ENCODE results near the gene TGFB1.
"Not testable (repeated sequence)": the region's sequence is repeated elsewhere in the genome, so short reads cannot be mapped to it uniquely, and the experiment has no call there.

TGFB1 gene

DNA sequence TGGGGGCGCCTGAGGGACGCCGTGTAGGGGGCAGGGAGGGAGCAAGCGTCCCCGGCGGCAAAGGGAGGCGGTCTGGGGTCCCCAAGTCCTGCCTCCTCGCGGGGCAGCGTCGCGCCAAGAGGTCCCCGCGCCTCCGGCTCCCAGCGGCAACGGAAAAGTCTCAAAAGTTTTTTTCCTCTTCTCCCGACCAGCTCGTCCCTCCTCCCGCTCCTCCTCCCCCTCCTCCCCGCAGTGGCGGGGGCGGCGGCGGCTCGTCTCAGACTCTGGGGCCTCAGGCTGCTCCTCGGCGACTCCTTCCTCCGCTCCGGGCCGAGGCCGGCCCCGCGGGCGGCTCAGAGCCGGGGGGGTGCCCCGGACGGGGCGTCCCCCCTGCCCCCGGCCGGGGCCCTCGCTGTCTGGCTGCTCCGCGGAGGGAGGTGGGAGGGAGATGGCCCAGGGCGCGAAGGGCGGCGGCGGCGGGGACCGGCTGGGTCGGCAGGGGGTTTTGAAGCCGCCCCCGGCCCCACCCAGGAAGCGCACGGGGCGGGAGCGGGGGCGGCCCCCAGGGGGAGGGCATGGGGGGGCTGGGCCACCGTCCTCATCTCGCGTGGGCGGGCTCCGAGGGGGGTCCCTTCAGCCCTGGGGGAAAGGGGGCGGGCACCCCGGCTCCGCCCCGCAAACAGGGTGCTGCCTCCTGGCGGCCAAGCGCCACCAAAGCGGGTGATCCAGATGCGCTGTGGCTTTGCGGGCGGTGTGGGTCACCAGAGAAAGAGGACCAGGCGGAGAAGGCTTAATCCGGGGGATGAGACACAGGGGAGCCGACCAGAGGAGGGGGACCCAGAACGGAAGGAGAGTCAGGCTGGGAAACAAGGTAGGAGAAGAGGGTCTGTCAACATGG, at the start of gene TGFB1:
Gene TGFB1 (minus strand): TSS at position 457 of the 877 bp plus-strand sequence. CDS start 878 bp downstream, outside the sequence.
- peak; percentile 93 for DNase-seq

- no peak for DNase-seq
Observed at GRCh38 chr19:41402010-41402409, 48.3 kb upstream of the TGFB1 start.

GRCh38 chr19:41401483-41401882, 47.8 kb upstream of the TGFB1 start:
- DNase-seq: no peak

DNA sequence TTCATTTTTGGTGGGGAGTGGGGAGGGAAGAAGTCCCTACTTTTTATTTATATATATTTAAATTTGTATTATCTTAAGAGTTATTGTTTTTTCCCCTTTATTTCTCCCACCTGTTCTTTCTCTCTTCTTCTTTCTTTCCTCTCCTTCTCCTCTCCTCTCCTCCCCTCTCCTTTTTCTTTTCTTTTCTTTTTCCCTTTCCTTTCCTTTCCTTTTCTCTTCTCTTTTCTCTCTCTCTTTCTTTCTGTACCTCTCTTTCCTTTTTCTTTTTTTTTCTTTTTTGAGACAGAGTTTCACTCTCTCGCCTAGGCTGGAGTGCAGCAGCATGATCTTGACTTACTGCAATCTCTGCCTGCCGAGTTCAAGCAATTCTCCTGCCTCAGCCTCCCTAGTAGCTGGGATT, 45.8 kb upstream of the TGFB1 start:
- DNase-seq: no peak

DNA sequence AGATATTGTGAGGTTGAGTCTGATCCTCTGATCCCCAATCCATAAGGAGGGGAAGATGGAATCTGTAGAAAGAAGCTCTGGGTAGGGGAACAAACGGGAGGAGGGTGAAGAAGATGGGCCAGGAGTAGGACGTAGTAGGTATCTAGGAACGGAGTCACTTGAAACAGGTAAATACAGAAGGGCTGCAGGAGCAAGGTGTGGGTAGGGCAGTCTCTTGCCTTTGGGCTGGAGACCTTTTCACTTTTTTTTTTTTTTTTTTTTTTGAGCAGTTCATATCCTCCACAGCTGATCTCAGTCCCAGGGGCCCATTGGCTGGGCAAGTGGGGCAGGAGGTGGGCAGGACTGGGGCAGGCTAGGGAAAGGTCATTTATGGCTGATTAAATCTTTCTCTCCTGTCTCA, 45.4 kb upstream of the TGFB1 start:
- DNase-seq: no peak

DNA sequence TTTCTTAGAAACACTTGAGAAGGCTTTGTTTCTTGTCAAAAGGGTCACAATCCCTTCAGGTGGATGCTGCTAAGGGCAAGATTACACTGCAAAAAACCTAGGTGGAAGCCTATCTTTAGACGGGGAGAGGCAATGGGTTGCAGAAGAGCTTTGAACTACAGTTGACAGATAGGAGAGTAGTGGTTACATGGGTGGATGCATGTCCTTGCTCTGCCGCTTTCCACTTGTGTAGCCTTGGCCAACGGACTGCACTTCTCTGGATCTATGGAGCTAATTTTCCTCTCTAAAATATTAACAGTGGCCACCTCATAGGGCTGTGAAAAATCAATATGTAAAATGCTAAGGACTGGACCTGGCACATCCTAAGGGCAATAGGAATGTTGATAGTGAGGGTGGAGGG, 44.9 kb upstream of the TGFB1 start:
- DNase-seq: no peak

DNA sequence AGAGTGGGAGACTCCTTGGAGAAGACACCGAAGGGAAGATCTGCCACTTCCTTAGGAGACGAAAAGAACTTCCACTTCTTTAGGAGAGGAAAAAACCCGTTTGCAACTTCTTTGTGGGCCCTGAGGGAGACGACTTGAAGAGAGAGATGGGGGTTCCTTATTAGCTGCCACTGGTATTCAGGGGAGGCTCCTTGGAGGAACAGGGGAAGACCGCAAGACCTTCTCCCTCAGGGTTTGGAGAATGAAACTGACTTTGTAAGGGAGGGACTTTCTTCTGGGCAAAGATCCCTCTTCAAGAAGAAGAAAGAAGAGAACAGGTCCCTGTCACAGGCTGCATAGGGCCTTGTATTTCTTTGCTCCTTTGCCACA, 44.3 kb upstream of the TGFB1 start:
- no peak for DNase-seq

- DNase-seq: peak; percentile 100
Observed at GRCh38 chr19:41397086-41398049, 43.6 kb upstream of the TGFB1 start, which contains the start of the genes BCKDHA and EXOSC5. Gene BCKDHA, plus strand, starts transcription at chr19:41397818. Its CDS starts 10 bp downstream, at chr19:41397828. Gene EXOSC5, minus strand, starts transcription at chr19:41397359. Its CDS starts 31 bp downstream, at chr19:41397328.

DNA sequence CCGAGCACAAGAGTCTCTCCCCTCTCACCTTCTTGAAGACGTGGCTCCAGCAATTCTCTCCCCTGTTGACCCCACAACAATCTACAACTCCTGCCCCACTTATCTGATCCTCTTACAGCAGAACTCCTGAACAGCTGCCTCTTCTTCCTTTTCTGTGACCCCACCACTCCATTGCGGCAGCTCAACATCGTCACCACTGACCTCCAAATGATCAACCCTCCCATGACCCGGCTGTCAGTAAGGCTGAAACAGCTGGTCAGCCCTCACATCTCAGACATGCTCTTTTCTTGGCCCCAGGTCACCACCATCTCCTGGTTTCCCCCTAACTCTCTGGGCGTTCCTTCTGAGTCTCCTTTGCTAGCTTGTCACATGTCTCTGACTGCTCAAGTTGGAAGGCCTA, 41.6 kb upstream of the TGFB1 start:
- DNase-seq: no peak

GRCh38 chr19:41392775-41393174, 39.1 kb upstream of the TGFB1 start:
- DNase-seq: no peak

GRCh38 chr19:41391618-41392017, 37.9 kb upstream of the TGFB1 start:
- DNase-seq: no peak

DNA sequence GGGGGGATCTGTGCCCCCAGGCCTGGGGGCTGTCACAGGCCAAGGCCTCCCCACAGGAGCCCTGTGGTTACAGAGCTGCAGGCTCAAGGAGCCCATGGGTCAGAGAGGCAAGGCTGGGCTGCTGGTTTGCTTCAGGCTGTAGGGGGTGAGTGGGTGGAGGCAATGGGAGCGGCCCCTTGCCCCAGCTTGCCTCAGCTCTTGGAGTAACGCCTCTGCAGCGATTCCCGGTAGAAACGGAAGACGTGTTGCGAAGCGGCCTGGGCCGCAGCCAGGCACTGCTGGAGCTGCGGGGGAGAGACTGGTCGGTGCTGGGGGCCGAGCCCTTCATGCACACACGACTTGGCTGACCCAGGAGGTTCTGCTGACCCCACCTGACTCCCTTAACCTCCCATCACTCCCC, 32.7 kb upstream of the TGFB1 start:
- no peak for DNase-seq

- no peak for DNase-seq
Observed at GRCh38 chr19:41384351-41384750, 30.6 kb upstream of the TGFB1 start.

GRCh38 chr19:41381536-41381935, 27.8 kb upstream of the TGFB1 start:
- not testable (repeated sequence) for DNase-seq

GRCh38 chr19:41377977-41378709, 24.4 kb upstream of the TGFB1 start:
- DNase-seq: peak; percentile 69

- DNase-seq: no peak
Observed at GRCh38 chr19:41376998-41377365, 23.3 kb upstream of the TGFB1 start.

DNA sequence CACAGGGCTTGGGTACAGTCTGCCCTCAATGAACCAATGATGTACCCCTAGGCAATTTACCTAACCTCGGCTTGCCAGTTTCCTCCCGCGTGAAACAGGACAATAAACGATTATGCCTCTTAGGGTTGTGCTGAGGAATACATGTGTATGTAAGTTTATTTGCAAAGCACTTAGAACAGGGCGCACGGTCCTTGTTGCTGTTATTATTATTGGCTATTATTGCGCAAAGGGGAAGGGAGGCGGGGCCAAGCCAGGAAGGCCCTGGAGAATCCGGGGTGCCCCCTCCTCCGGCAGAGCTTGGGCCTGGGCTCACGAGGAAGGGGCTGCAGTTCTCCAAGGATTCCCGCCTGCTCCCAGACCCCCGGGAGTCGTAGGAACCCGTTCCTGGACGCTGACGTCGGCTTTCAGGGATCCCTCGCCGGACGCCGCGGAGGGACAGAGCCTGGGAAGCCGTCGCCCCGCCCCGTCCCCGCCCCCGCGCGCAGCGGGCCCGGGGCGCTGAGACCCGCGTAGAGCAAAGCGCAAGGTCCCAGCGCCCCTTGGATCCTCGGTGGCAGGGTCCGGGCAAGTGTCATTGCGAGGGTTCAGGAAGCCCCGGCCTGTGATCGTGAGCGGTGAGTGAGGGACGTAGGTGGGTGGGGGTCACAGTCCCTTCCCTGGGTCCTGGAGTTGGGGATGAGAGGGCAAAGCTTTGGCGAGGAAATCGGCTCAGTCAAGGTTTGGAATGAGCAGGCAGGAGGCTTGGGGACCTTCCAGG, 22.7 kb upstream of the TGFB1 start, which contains the start of gene TMEM91:
Gene TMEM91 (plus strand): TSS at position 293 of the 757 bp plus-strand sequence. CDS start 1,777 bp downstream, outside the sequence.
- DNase-seq: peak; percentile 74

DNA sequence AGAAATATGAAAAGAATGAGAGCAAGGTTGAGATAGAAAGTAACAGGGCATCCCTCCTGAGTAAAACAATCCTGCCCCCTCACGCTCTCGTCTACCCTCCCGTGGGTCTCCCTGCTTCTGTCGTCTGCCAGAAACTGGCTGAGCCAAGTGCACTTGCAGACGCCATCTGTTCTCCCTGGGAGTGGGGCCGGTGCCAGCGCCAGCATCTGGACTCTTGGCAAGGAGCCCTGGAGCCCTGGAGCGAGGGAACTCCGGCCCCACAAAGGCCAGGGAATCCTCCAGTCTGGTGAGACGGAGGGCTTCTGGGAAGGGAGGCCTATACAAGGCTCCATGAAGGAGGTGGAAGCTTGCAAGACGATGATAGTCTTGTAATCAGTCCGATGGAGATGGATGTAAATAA, 20.3 kb upstream of the TGFB1 start:
- no peak for DNase-seq

DNA sequence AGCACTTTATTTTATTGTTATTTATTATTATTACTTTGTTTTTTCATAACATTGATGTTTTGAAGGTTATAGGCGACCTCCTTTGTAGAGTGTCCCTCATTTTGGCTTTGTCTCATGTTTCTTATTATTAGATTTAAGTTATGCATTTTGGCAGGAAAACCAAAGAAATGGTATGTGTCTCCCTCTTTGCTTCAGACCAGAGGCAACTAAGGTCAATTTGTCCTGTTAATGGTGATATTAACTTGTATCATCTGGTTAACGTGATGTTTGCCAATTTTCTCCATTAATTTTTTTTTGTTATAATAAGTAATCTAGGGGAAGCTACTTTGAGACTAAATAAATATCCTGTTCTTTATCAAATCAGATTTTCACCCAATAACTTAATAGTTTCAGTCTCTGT, 18.8 kb upstream of the TGFB1 start:
- DNase-seq: no peak

GRCh38 chr19:41371541-41371940, 17.8 kb upstream of the TGFB1 start:
- DNase-seq: no peak

DNA sequence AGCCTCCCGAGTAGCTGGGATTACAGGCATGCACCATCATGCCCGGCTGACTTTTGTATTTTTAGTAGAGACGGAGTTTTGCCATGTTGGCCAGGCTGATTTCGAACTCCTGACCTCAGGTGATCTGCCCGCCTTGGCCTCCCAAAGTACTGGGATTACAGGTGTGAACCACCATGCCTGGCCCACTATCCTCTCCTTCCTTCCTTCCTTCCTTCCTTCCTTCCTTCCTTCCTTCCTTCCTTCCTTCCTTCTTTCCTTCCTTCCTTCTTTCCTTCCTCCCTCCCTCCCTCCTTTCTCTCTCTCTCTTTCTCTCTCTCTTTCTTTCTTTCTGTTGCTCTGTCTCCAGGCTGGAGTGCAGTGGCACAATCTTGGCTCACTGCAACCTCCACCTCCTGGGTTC, 17.4 kb upstream of the TGFB1 start:
- not testable (repeated sequence) for DNase-seq

DNA sequence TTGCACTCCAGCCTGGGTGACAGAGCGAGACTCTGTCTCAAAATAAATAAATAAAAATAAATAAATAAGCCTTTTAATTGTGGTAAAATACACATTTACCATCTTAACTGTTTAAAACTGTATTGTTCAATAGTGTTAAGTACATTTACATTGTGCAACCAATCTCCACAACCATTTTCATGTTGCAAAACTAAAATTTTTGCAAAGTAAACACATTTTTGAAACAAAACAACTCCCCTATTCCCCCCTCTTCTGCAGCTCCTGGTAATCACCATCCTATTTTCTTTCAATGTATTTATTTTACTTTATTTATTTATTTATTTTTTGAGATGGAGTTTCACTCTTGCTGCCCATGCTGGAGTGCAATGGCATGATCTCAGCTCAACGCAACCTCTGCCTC, 16.0 kb upstream of the TGFB1 start:
- no peak for DNase-seq

All from islet precursor cell (in vitro differentiated cells).